ENCODE measurements around the gene DRC1.

DRC1 gene

GRCh38 chr2:26450031-26450635 is 48.4 kb downstream of the DRC1 start:
- H3K4me2 ChIP-seq (ENCODE audit: low read length) = no peak overlapping the region
- no peak overlapping the region for H3K56ac ChIP-seq (ENCODE audit: low read length)
- H4K8ac ChIP-seq (ENCODE audit: low read depth, low read length) = no peak overlapping the region
- no CpG with 5 or more reads among the region's 13 CpGs for WGBS (ENCODE audit: extremely low coverage, insufficient coverage, low lambda C conversion rate)
- no peaks in the 10 kb centered on the region for H3K36me3 ChIP-seq (ENCODE audit: control insufficient read depth, insufficient read depth, low read length)
- H3K79me1 ChIP-seq (ENCODE audit: low read length) = no peaks in the 10 kb centered on the region
- H3K23ac ChIP-seq (ENCODE audit: low read length) = no peak overlapping the region
- H3K27ac ChIP-seq (ENCODE audit: low read depth, low read length) = no peak overlapping the region
- no peak overlapping the region for H4K5ac ChIP-seq (ENCODE audit: low read length)
- no peak overlapping the region for H2AK5ac ChIP-seq (ENCODE audit: low read length)
- no peak overlapping the region for H3K9ac ChIP-seq (ENCODE audit: low read length)
- no peaks in the 10 kb centered on the region for H3K79me2 ChIP-seq (ENCODE audit: control insufficient read depth, insufficient read depth, low read length)
- no peak overlapping the region for H2BK5ac ChIP-seq (ENCODE audit: low read length)
- H3K4ac ChIP-seq (ENCODE audit: low read depth, low read length) = no peak overlapping the region
- DNase-seq = no peak
- no peaks in the 10 kb centered on the region for H3K4me1 ChIP-seq (ENCODE audit: control insufficient read depth, low read depth, low read length)
- no peak overlapping the region for H2BK15ac ChIP-seq (replicated peaks; ENCODE audit: low read depth)
- H3K4me3 ChIP-seq (ENCODE audit: low read length) = no peak overlapping the region
- H3K18ac ChIP-seq (ENCODE audit: low read length) = no peak overlapping the region
- no peak overlapping the region for H2BK120ac ChIP-seq (ENCODE audit: low read depth, low read length)
- H3K27me3 ChIP-seq (ENCODE audit: insufficient read depth, low read length, poor library complexity) = no peaks in the 10 kb centered on the region

GRCh38 chr2:26451700-26452099 is 50.0 kb downstream of the DRC1 start:
- no peak overlapping the region for H4K8ac ChIP-seq (ENCODE audit: low read depth, low read length)
- no peak overlapping the region for H3K4me3 ChIP-seq (ENCODE audit: low read length)
- H3K18ac ChIP-seq (ENCODE audit: low read length) = no peak overlapping the region
- no peaks in the 10 kb centered on the region for H3K27me3 ChIP-seq (ENCODE audit: insufficient read depth, low read length, poor library complexity)
- H3K36me3 ChIP-seq (ENCODE audit: control insufficient read depth, insufficient read depth, low read length) = no peaks in the 10 kb centered on the region
- no peak overlapping the region for H4K5ac ChIP-seq (ENCODE audit: low read length)
- H3K4me1 ChIP-seq (ENCODE audit: control insufficient read depth, low read depth, low read length) = no peaks in the 10 kb centered on the region
- H3K23ac ChIP-seq (ENCODE audit: low read length) = no peak overlapping the region
- H2BK15ac ChIP-seq (replicated peaks; ENCODE audit: low read depth) = no peak overlapping the region
- no peaks in the 10 kb centered on the region for H3K79me1 ChIP-seq (ENCODE audit: low read length)
- no peak overlapping the region for H2BK5ac ChIP-seq (ENCODE audit: low read length)
- H3K56ac ChIP-seq (ENCODE audit: low read length) = no peak overlapping the region
- H2BK120ac ChIP-seq (ENCODE audit: low read depth, low read length) = no peak overlapping the region
- DNase-seq = no peak
- H3K4ac ChIP-seq (ENCODE audit: low read depth, low read length) = no peak overlapping the region
- no CpG with 5 or more reads among the region's 1 CpG for WGBS (ENCODE audit: extremely low coverage, insufficient coverage, low lambda C conversion rate)
- H3K27ac ChIP-seq (ENCODE audit: low read depth, low read length) = no peak overlapping the region
- no peak overlapping the region for H3K9ac ChIP-seq (ENCODE audit: low read length)
- no peaks in the 10 kb centered on the region for H3K79me2 ChIP-seq (ENCODE audit: control insufficient read depth, insufficient read depth, low read length)
- H3K4me2 ChIP-seq (ENCODE audit: low read length) = no peak overlapping the region
- no peak overlapping the region for H2AK5ac ChIP-seq (ENCODE audit: low read length)

- Histone ChIP-seq H3K27ac (ENCODE audit: low read depth, low read length) (no peak overlapping the region), H2BK120ac (ENCODE audit: low read depth, low read length) (no peak overlapping the region), H4K5ac (ENCODE audit: low read length) (no peak overlapping the region), H3K79me2 (ENCODE audit: control insufficient read depth, insufficient read depth, low read length) (no peaks in the 10 kb centered on the region), H4K8ac (ENCODE audit: low read depth, low read length) (no peak overlapping the region), H2BK5ac (ENCODE audit: low read length) (no peak overlapping the region), H3K9ac (ENCODE audit: low read length) (no peak overlapping the region), H3K56ac (ENCODE audit: low read length) (no peak overlapping the region), H3K27me3 (ENCODE audit: insufficient read depth, low read length, poor library complexity) (no peaks in the 10 kb centered on the region), H3K4me1 (ENCODE audit: control insufficient read depth, low read depth, low read length) (no peaks in the 10 kb centered on the region), H3K4me2 (ENCODE audit: low read length) (no peak overlapping the region), H3K36me3 (ENCODE audit: control insufficient read depth, insufficient read depth, low read length) (no peaks in the 10 kb centered on the region), H2BK15ac (replicated peaks; ENCODE audit: low read depth) (no peak overlapping the region), H3K4ac (ENCODE audit: low read depth, low read length) (no peak overlapping the region), H3K4me3 (ENCODE audit: low read length) (no peak overlapping the region), H3K23ac (ENCODE audit: low read length) (no peak overlapping the region), H2AK5ac (ENCODE audit: low read length) (no peak overlapping the region), H3K79me1 (ENCODE audit: low read length) (no peaks in the 10 kb centered on the region), H3K18ac (ENCODE audit: low read length) (no peak overlapping the region)
- DNase-seq = no peak
- no CpG with 5 or more reads among the region's 11 CpGs for WGBS (ENCODE audit: extremely low coverage, insufficient coverage, low lambda C conversion rate)
Measured at GRCh38 chr2:26453421-26454329, 52.0 kb downstream of the DRC1 start.

- Histone ChIP-seq H2BK15ac (replicated peaks; ENCODE audit: low read depth) (no peak overlapping the region), H3K23ac (ENCODE audit: low read length) (no peak overlapping the region), H3K4me1 (ENCODE audit: control insufficient read depth, low read depth, low read length) (no peaks in the 10 kb centered on the region), H3K79me1 (ENCODE audit: low read length) (no peaks in the 10 kb centered on the region), H2AK5ac (ENCODE audit: low read length) (no peak overlapping the region), H3K4me3 (ENCODE audit: low read length) (no peak overlapping the region), H4K8ac (ENCODE audit: low read depth, low read length) (no peak overlapping the region), H3K9ac (ENCODE audit: low read length) (no peak overlapping the region), H3K27me3 (ENCODE audit: insufficient read depth, low read length, poor library complexity) (no peaks in the 10 kb centered on the region), H3K27ac (ENCODE audit: low read depth, low read length) (no peak overlapping the region), H2BK5ac (ENCODE audit: low read length) (no peak overlapping the region), H3K4ac (ENCODE audit: low read depth, low read length) (no peak overlapping the region), H3K36me3 (ENCODE audit: control insufficient read depth, insufficient read depth, low read length) (no peaks in the 10 kb centered on the region), H3K56ac (ENCODE audit: low read length) (no peak overlapping the region), H3K18ac (ENCODE audit: low read length) (no peak overlapping the region), H3K4me2 (ENCODE audit: low read length) (no peak overlapping the region), H2BK120ac (ENCODE audit: low read depth, low read length) (no peak overlapping the region), H3K79me2 (ENCODE audit: control insufficient read depth, insufficient read depth, low read length) (no peaks in the 10 kb centered on the region), H4K5ac (ENCODE audit: low read length) (no peak overlapping the region)
- WGBS (ENCODE audit: extremely low coverage, insufficient coverage, low lambda C conversion rate) = no CpG with 5 or more reads among the region's 10 CpGs
- DNase-seq = no peak
Measured at GRCh38 chr2:26454561-26455001, 52.9 kb downstream of the DRC1 start.

- Histone ChIP-seq H3K27me3 (ENCODE audit: insufficient read depth, low read length, poor library complexity) (no peaks in the 10 kb centered on the region), H4K8ac (ENCODE audit: low read depth, low read length) (no peak overlapping the region), H3K4me3 (ENCODE audit: low read length) (no peak overlapping the region), H3K36me3 (ENCODE audit: control insufficient read depth, insufficient read depth, low read length) (no peaks in the 10 kb centered on the region), H3K18ac (ENCODE audit: low read length) (no peak overlapping the region), H3K27ac (ENCODE audit: low read depth, low read length) (no peak overlapping the region), H3K4ac (ENCODE audit: low read depth, low read length) (no peak overlapping the region), H3K79me1 (ENCODE audit: low read length) (no peaks in the 10 kb centered on the region), H2AK5ac (ENCODE audit: low read length) (no peak overlapping the region), H2BK120ac (ENCODE audit: low read depth, low read length) (no peak overlapping the region), H3K23ac (ENCODE audit: low read length) (no peak overlapping the region), H3K4me1 (ENCODE audit: control insufficient read depth, low read depth, low read length) (no peaks in the 10 kb centered on the region), H4K5ac (ENCODE audit: low read length) (no peak overlapping the region), H2BK15ac (replicated peaks; ENCODE audit: low read depth) (no peak overlapping the region), H2BK5ac (ENCODE audit: low read length) (no peak overlapping the region), H3K79me2 (ENCODE audit: control insufficient read depth, insufficient read depth, low read length) (no peaks in the 10 kb centered on the region), H3K9ac (ENCODE audit: low read length) (no peak overlapping the region), H3K56ac (ENCODE audit: low read length) (no peak overlapping the region), H3K4me2 (ENCODE audit: low read length) (no peak overlapping the region)
- no peak for DNase-seq
- WGBS (ENCODE audit: extremely low coverage, insufficient coverage, low lambda C conversion rate) = no CpG with 5 or more reads among the region's 11 CpGs
Measured at GRCh38 chr2:26455037-26455669, 53.4 kb downstream of the DRC1 start.

Measured in mesendoderm (in vitro differentiated cells).